Esophagus squamous epithelium (tissue), 5 donors: ENCODE measurements around the gene ZC3HAV1L. TPM values are rescaled to one million over a fixed set of nuclear protein-coding genes. Genes with fewer than 3 reads are reported as not detected.

ENCODE experiments used
- DNase-seq: peaks from one replicate; lab custom pipeline; 2025; lab: John Stamatoyannopoulos, UW
- H3K27ac ChIP-seq, 4 donors: fragments of 200-600 bp; sonication (generic); one replicate each; pipeline ENCODE4 v1.5.1; 2016 to 2019; ENCODE audit warnings: mild to moderate bottlenecking in 1 of 4
- H3K27me3 ChIP-seq, 4 donors: fragments of 200-600 bp; sonication (generic); 1 replicate in 3 of 4; 2 replicates in 1 of 4; pipeline versions ENCODE4 v1.5.1 to v1.6.0; 2017 to 2021; ENCODE audit warnings: antibody characterized with exemption in 1 of 4
- H3K36me3 ChIP-seq, 3 donors: fragments of 200-600 bp; sonication (generic); one replicate each; pipeline ENCODE4 v1.5.1; 2016 to 2019
- H3K4me1 ChIP-seq, 3 donors: fragments of 200-600 bp; sonication (generic); one replicate each; pipeline ENCODE4 v1.5.1; 2017 to 2019
- H3K4me3 ChIP-seq, 4 donors: fragments of 200-600 bp; sonication (generic); 1 replicate in 3 of 4; 2 replicates in 1 of 4; pipeline ENCODE4 v1.5.1; 2016 to 2019; ENCODE audit warnings: mild to moderate bottlenecking in 2 of 4, moderate library complexity in 1 of 4
- H3K9me3 ChIP-seq, 3 donors: fragments of 200-600 bp; sonication (generic); one replicate each; pipeline ENCODE4 v1.5.1; 2016 to 2019
- POLR2A ChIP-seq, 4 donors: fragments of 450-650 bp; IDR thresholded peaks; one replicate each; pipeline ENCODE4 v1.6.1; 2017; ENCODE audit warnings: antibody characterized with exemption in 4 of 4, mild to moderate bottlenecking in 4 of 4, moderate library complexity in 3 of 4
- WGBS, 2 donors: methylation state at CpG; one replicate each; pipeline ENCODE4 v1.1.5; 2018; 5-methylcytosine and 5-hydroxymethylcytosine counted together
- intact Hi-C: fragments of 100-400 bp; cut with DNase I; formaldehyde crosslinking; loops from one replicate; pipeline ENCODE4 v1.15.0; 2022
- total RNA-seq, 4 donors: library from RNA; depleted of rRNA; stranded (reverse); fragments of >200 nt; gene quantifications; one replicate each; pipeline ENCODE4 v1.1.0, GENCODE V29; 2016
- TF ChIP-seq, protein P1 (sequence below), 6 experiments: fragments of 450-650 bp in 4 of 6; fragments of 200-600 bp in 2 of 6; sonication (generic) in 2 of 6; IDR thresholded peaks; one replicate each; pipeline ENCODE4 v1.5.1; 2016 to 2019; ENCODE audit warnings: antibody characterized with exemption in 6 of 6, mild to moderate bottlenecking in 4 of 6, moderate library complexity in 4 of 6
- donor health status: DM: yes; HTN: yes; CAD: no.

Gene ZC3HAV1L
- total RNA-seq, 4 donors from 2014 or later, result 12.5 to 24.0 (median 14.9) TPM

DNA sequence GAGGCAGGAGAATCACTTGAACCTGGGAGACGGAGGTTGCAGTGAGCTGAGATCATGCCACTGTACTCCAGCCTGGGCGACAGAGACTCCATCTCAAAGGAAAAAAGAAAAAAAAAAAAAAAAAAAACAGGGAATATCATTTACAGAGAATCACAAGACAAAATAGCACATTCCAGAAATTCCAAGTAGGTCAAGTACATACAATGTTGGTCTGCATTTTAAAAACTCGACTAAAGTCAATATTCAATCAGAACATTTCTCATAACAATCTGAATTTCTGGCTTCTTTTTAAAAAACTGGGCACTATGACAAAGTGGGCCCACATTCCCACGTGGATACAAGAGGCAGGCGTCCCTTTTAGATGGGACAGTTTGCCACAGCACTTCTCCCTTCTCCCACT, 12.8 kb downstream of the ZC3HAV1L start:
- H3K27ac ChIP-seq, result no peak overlapping the region
- H3K4me1 ChIP-seq, result no peaks in the 10 kb centered on the region
- WGBS, 2 donors, result 75 to 90% methylated on average over 3 to 5 of the region's 5 CpGs
- H3K27me3 ChIP-seq, result no peaks in the 10 kb centered on the region
- H3K36me3 ChIP-seq, result peaks cover 0 to 73% (median 0%) of the 10 kb centered on the region in 3 donors
- intact Hi-C loops, result no loop called here
- TF ChIP-seq, protein P1, sequence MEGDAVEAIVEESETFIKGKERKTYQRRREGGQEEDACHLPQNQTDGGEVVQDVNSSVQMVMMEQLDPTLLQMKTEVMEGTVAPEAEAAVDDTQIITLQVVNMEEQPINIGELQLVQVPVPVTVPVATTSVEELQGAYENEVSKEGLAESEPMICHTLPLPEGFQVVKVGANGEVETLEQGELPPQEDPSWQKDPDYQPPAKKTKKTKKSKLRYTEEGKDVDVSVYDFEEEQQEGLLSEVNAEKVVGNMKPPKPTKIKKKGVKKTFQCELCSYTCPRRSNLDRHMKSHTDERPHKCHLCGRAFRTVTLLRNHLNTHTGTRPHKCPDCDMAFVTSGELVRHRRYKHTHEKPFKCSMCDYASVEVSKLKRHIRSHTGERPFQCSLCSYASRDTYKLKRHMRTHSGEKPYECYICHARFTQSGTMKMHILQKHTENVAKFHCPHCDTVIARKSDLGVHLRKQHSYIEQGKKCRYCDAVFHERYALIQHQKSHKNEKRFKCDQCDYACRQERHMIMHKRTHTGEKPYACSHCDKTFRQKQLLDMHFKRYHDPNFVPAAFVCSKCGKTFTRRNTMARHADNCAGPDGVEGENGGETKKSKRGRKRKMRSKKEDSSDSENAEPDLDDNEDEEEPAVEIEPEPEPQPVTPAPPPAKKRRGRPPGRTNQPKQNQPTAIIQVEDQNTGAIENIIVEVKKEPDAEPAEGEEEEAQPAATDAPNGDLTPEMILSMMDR (IDR thresholded peaks at IDR 0.05), result no peak
- TF ChIP-seq POLR2A (IDR thresholded peaks at IDR 0.05), result no peak
- no peaks in the 10 kb centered on the region for H3K9me3 ChIP-seq
- H3K4me3 ChIP-seq, result no peak overlapping the region
- no peak for DNase-seq

DNA sequence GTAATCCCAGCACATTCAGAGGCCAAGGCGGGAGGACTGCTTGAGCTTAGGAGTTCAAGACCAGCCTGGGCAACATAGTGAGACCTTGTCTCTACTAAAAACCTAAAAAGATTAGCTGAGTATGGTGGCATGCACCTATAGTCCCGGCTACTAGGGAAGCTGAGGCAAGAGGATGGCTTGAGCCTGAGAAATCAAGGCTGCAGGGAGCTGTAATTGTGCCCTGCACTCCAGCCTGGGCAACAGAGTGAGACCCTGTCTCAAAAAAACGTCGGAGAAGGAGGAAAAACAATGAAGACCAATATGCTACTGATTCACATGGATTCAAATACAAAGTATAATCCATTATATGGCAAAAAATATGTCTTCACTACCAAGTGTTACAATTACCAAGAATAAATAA, 13.6 kb downstream of the ZC3HAV1L start:
- Histone ChIP-seq H3K27ac (no peak overlapping the region), H3K4me1 (no peaks in the 10 kb centered on the region), H3K27me3 (no peaks in the 10 kb centered on the region), H3K36me3 (peaks cover 0 to 65% (median 0%) of the 10 kb centered on the region in 3 donors), H3K9me3 (no peaks in the 10 kb centered on the region), H3K4me3 (no peak overlapping the region)
- DNase-seq, result no peak
- TF ChIP-seq, protein P1 (IDR thresholded peaks at IDR 0.05), result no peak
- TF ChIP-seq POLR2A (IDR thresholded peaks at IDR 0.05), result no peak
- intact Hi-C loops, result no loop called here
- WGBS, 2 donors, result 56 to 65% methylated on average over 4 of the region's 4 CpGs

DNA sequence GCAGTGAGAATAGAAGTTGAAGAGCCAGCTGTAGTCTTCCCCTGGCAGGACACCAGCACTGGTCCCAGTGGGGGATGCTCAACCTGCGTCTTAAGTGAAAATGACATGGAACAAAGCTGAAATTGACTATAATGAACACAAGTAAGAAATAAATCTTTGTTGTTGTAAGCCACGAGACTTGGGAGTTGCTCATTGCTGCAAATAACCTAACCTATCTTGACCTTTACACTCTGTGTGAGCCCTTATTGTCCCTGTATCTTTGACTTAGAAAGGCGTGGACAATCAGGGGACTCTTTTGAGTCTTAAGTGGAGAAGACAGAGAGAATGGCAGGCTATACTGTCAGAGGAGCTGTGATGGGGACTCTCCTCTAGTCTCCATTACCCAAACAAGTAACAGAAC, 16.9 kb downstream of the ZC3HAV1L start:
- no peak for DNase-seq
- intact Hi-C loops, result loop anchor here (5.0 kb wide), 1 partner anchor 58 kb away; no protein-coding TSS in a partner anchor
- no peak overlapping the region for H3K4me3 ChIP-seq
- no peaks in the 10 kb centered on the region for H3K9me3 ChIP-seq
- no peak overlapping the region for H3K27ac ChIP-seq
- no peaks in the 10 kb centered on the region for H3K4me1 ChIP-seq
- TF ChIP-seq, protein P1 (IDR thresholded peaks at IDR 0.05), result no peak
- TF ChIP-seq POLR2A (IDR thresholded peaks at IDR 0.05), result no peak
- peaks cover 0 to 34% (median 0%) of the 10 kb centered on the region in 3 donors for H3K36me3 ChIP-seq
- no peaks in the 10 kb centered on the region for H3K27me3 ChIP-seq
- 80 to 90% methylated on average over 3 of the region's 3 CpGs for WGBS, 2 donors

DNA sequence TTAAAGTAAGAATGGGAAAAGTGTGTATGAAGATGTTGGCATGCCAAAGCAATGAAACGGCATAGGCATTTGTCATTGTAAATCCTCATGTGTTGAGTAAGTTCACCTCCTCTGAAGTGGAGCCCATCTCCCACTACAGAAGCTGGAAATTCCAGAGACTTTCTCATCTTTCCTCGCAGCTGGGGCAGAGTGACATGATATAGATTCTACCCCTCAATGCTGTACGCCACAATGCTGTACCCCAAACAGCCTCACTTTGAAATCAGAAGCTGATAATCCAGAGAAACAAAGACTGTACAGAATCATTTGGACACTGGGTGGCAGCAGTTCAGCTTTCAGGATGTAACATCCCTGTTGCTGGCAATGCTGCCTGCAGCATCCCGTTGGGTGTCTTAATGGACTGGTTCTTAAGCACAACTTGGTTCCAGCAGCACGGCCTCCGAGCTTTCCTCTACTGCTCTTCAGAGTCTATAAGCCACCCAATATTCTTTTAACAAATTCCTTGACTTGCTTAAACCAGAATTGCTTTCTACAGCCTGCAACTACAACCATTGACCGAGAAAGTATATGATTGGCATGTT, 18.8 kb downstream of the ZC3HAV1L start:
- intact Hi-C loops, result loop anchor here (5.0 kb wide), 1 partner anchor 60 kb away; no protein-coding TSS in a partner anchor
- DNase-seq, result peak; percentile 6
- H3K27ac ChIP-seq, result no peak overlapping the region
- WGBS, 2 donors, result 16 to 25% methylated on average over 7 of the region's 7 CpGs
- TF ChIP-seq, protein P1 (IDR thresholded peaks at IDR 0.05), result peak; percentile 26 to 69 (median 53)
- no peak for TF ChIP-seq POLR2A (IDR thresholded peaks at IDR 0.05)
- H3K4me3 ChIP-seq, result no peak overlapping the region
- no peaks in the 10 kb centered on the region for H3K4me1 ChIP-seq
- no peaks in the 10 kb centered on the region for H3K27me3 ChIP-seq
- no peaks in the 10 kb centered on the region for H3K9me3 ChIP-seq
- peaks cover 0 to 17% (median 0%) of the 10 kb centered on the region in 3 donors for H3K36me3 ChIP-seq

DNA sequence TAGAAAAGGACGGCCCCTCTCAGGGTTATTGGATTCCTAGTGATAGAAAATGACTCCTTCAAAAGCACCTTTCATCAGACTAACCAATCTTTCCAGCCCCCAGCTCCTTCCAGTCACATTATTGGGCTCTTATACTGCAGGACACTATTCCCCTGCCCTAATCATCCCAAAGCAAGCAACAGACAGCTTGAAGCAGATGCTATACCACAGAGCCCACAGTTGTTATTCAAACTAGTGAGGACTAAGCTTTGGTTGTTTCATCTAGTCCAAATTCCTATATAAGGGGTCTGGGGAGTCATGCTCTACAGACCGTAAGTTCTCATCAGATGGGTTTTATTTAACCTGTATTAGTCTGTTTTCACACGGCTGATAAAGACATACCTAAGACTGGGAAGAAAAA, 24.5 kb downstream of the ZC3HAV1L start:
- Histone ChIP-seq H3K27me3 (no peaks in the 10 kb centered on the region), H3K4me3 (no peak overlapping the region), H3K27ac (no peak overlapping the region), H3K4me1 (no peaks in the 10 kb centered on the region), H3K9me3 (no peaks in the 10 kb centered on the region), H3K36me3 (no peaks in the 10 kb centered on the region)
- no peak for TF ChIP-seq POLR2A (IDR thresholded peaks at IDR 0.05)
- TF ChIP-seq, protein P1 (IDR thresholded peaks at IDR 0.05), result no peak
- WGBS, 2 donors, result 84 to 90% methylated on average over 3 of the region's 3 CpGs
- DNase-seq, result no peak
- intact Hi-C loops, result no loop called here
